Gastroesophageal sphincter (tissue), 4 donors: ENCODE results near the gene JAM3. TPM values are rescaled to one million over a fixed set of nuclear protein-coding genes. Genes with fewer than 3 reads are reported as not detected.

Source experiments
- ATAC-seq: fragments of 150-250 bp; one replicate; pipeline ENCODE4 v1.9.1; 2016; ENCODE audit warnings: mild to moderate bottlenecking, moderate library complexity
- H3K27ac ChIP-seq, 4 donors: fragments of 200-600 bp; sonication (generic) in 3 of 4; 1 replicate in 3 of 4; 2 replicates in 1 of 4; pipeline ENCODE4 v1.5.1; 2016 to 2019
- H3K27me3 ChIP-seq: fragments of 200-600 bp; sonication (generic); one replicate; pipeline ENCODE4 v1.5.1; 2019
- H3K36me3 ChIP-seq, 2 donors: fragments of 200-600 bp; sonication (generic); one replicate each; pipeline ENCODE4 v1.5.1; 2019; ENCODE audit warnings: control low read depth in 1 of 2
- H3K4me1 ChIP-seq, 3 donors: fragments of 200-600 bp; sonication (generic); 1 replicate in 2 of 3; 2 replicates in 1 of 3; pipeline ENCODE4 v1.5.1; 2016 to 2019; ENCODE audit warnings: control low read depth in 2 of 3
- H3K4me3 ChIP-seq, 2 donors: fragments of 200-600 bp; sonication (generic); one replicate each; pipeline ENCODE4 v1.5.1; 2019; ENCODE audit warnings: mild to moderate bottlenecking in 1 of 2, moderate library complexity in 1 of 2
- H3K9me3 ChIP-seq, 3 donors: fragments of 200-600 bp; sonication (generic); one replicate each; pipeline ENCODE4 v1.5.1; 2017 to 2019; ENCODE audit warnings: control low read depth in 2 of 3
- CTCF ChIP-seq, 4 experiments: fragments of 200-600 bp in 2 of 4; fragments of 450-650 bp in 2 of 4; sonication (generic) in 1 of 4; IDR thresholded peaks; one replicate each; pipeline ENCODE4 v1.5.1; 2017 to 2019; ENCODE audit warnings: antibody characterized with exemption in 4 of 4, mild to moderate bottlenecking in 2 of 4, moderate library complexity in 2 of 4
- EP300 ChIP-seq: sonication (generic); formaldehyde crosslinking; IDR thresholded peaks from one replicate; pipeline ENCODE4 v1.6.1; 2017; ENCODE audit warnings: antibody characterized with exemption, mild to moderate bottlenecking
- POLR2A ChIP-seq, 2 donors: fragments of 450-650 bp; IDR thresholded peaks; one replicate each; pipeline ENCODE4 v1.6.1; 2017; ENCODE audit warnings: antibody characterized with exemption in 2 of 2, mild to moderate bottlenecking in 2 of 2, moderate library complexity in 1 of 2
- POLR2AphosphoS5 ChIP-seq: sonication (generic); formaldehyde crosslinking; IDR thresholded peaks from one replicate; pipeline ENCODE4 v1.6.1; 2017; ENCODE audit warnings: antibody characterized with exemption
- WGBS, 2 donors: methylation state at CpG; one replicate each; pipeline ENCODE4 v1.1.5; 2018; ENCODE audit warnings: low coverage in 1 of 2; 5-methylcytosine and 5-hydroxymethylcytosine counted together
- total RNA-seq, 4 donors: library from RNA; depleted of rRNA; stranded (reverse); fragments of >200 nt; gene quantifications; one replicate each; pipeline ENCODE4 v1.1.0, GENCODE V29; 2016

The JAM3 gene
- total RNA-seq, 4 donors from 2014 or later = 91.0 to 163 (median 104) TPM

- TF ChIP-seq POLR2AphosphoS5 = no peak
- TF ChIP-seq POLR2A (IDR thresholded peaks at IDR 0.05) = no peak
- TF ChIP-seq EP300 = no peak
- no peak for TF ChIP-seq CTCF (IDR thresholded peaks at IDR 0.05)
- H3K36me3 ChIP-seq = no peaks in the 10 kb centered on the region
- no peak overlapping the region for H3K4me3 ChIP-seq
- H3K9me3 ChIP-seq = no peaks in the 10 kb centered on the region
- no peak overlapping the region for H3K27ac ChIP-seq
- no peaks in the 10 kb centered on the region for H3K27me3 ChIP-seq
- H3K4me1 ChIP-seq = peaks cover 0 to 36% (median 0%) of the 10 kb centered on the region in 3 donors
- no peak for ATAC-seq
- whole genome bisulfite sequencing, 2 donors = 55 to 79% methylated on average over 5 to 12 of the region's 12 CpGs
These were observed 1.7 kb upstream of the JAM3 start for GRCh38 chr11:134066943-134067885.

- Histone ChIP-seq H3K27ac (peak overlapping the region; percentile 89 to 97 (median 93)), H3K4me1 (peaks cover 0 to 61% (median 10%) of the 10 kb centered on the region in 3 donors), H3K9me3 (no peaks in the 10 kb centered on the region), H3K27me3 (no peaks in the 10 kb centered on the region), H3K36me3 (no peaks in the 10 kb centered on the region), H3K4me3 (peak overlapping the region; percentile 76 to 96)
- 18 to 21% methylated on average over 5 to 7 of the region's 41 CpGs for WGBS, 2 donors
- TF ChIP-seq CTCF (IDR thresholded peaks at IDR 0.05) = no peak
- ATAC-seq = peak; percentile 56
These were observed 812 bp downstream of the JAM3 start for GRCh38 chr11:134069426-134070341.

- WGBS, 2 donors = 44 to 70% methylated on average over 2 to 6 of the region's 6 CpGs
- no peaks in the 10 kb centered on the region for H3K27me3 ChIP-seq
- H3K9me3 ChIP-seq = no peaks in the 10 kb centered on the region
- no peaks in the 10 kb centered on the region for H3K36me3 ChIP-seq
- TF ChIP-seq POLR2AphosphoS5 (no peak), EP300 (no peak), CTCF (IDR thresholded peaks at IDR 0.05) (no peak), POLR2A (IDR thresholded peaks at IDR 0.05) (no peak)
- no peak for ATAC-seq
- H3K4me1 ChIP-seq = peaks cover 0 to 62% (median 10%) of the 10 kb centered on the region in 3 donors
- peak overlapping the region; percentile 89 to 97 (median 93) for H3K27ac ChIP-seq
- peak overlapping the region; percentile 76 to 96 for H3K4me3 ChIP-seq
These were observed 1.5 kb downstream of the JAM3 start for GRCh38 chr11:134070342-134070845.

GRCh38 chr11:134071306-134071705 is 2.4 kb downstream of the JAM3 start:
- no peak for TF ChIP-seq CTCF (IDR thresholded peaks at IDR 0.05)
- TF ChIP-seq POLR2AphosphoS5 = no peak
- no peak for TF ChIP-seq POLR2A (IDR thresholded peaks at IDR 0.05)
- no peak for TF ChIP-seq EP300
- H3K27ac ChIP-seq = peak overlapping the region in 2 of 4 donors; percentile 94 to 97
- H3K4me3 ChIP-seq = no peak overlapping the region
- H3K27me3 ChIP-seq = no peaks in the 10 kb centered on the region
- H3K4me1 ChIP-seq = peaks cover 0 to 62% (median 10%) of the 10 kb centered on the region in 3 donors
- H3K9me3 ChIP-seq = no peaks in the 10 kb centered on the region
- no peak for ATAC-seq
- 54 to 69% methylated on average over 3 of the region's 3 CpGs for WGBS, 2 donors
- H3K36me3 ChIP-seq = no peaks in the 10 kb centered on the region
